BJ (cell line): Measurements from ENCODE around the gene KCNQ1. TPM values are rescaled to one million over a fixed set of nuclear protein-coding genes. Genes with fewer than 3 reads are reported as not detected.

Source experiments
- CTCF ChIA-PET: fragments of 350-600 bp; formaldehyde crosslinking; extraction: SDS; loops from one replicate; lab custom pipeline; 2021; ENCODE audit warnings: antibody characterized with exemption, inconsistent platforms; lab: Yijun Ruan, JAX
- POLR2A ChIA-PET: fragments of 300-600 bp; sonication (Branson Sonifier 250); formaldehyde crosslinking; extraction: SDS; loops from one replicate; lab custom pipeline; 2021; ENCODE audit warnings: antibody characterized with exemption; lab: Charles Lee
- DNase-seq: peaks from one replicate; pipeline ENCODE4 v3.0.0-alpha.2; 2011; ENCODE audit warnings: low read depth
- H3K27me3 ChIP-seq: 2 replicates; pipeline ENCODE4 v1.6.0; 2011; ENCODE audit warnings: low read length; ENCODE audit not compliant: control insufficient read depth, insufficient read depth
- H3K36me3 ChIP-seq: 2 replicates; pipeline ENCODE4 v1.5.1; 2011; ENCODE audit warnings: low read length; ENCODE audit not compliant: control insufficient read depth, insufficient read depth
- H3K4me3 ChIP-seq: 2 replicates; pipeline ENCODE4 v1.5.1; 2011; ENCODE audit warnings: low read depth, mild to moderate bottlenecking, control low read depth, low read length
- CTCF ChIP-seq: IDR thresholded peaks from 2 replicates; pipeline ENCODE4 v1.5.1; 2011; ENCODE audit warnings: low read depth, mild to moderate bottlenecking, control low read depth, inconsistent platforms, low read length, moderate library complexity; ENCODE audit not compliant: insufficient read depth
- polyA plus RNA-seq: library from polyadenylated mRNA; depleted of rRNA; stranded (reverse); fragments of >200 nt; gene quantifications from 2 replicates; pipeline ENCODE4 v1.2.3, GENCODE V29; 2011

The KCNQ1 gene
- polyA plus RNA-seq, 1 experiment: not detected

GRCh38 chr11:2806351-2807024 is 361.7 kb downstream of the KCNQ1 start:
- Histone ChIP-seq H3K36me3 (no peaks in the 10 kb centered on the region), H3K27me3 (peaks cover 36% of the 10 kb centered on the region), H3K4me3 (no peak overlapping the region)
- ChIA-PET POLR2A (no interaction called here), CTCF (no interaction called here)
- TF ChIP-seq CTCF: no peak
- DNase-seq: no peak

- Histone ChIP-seq H3K27me3 (peaks cover 36% of the 10 kb centered on the region), H3K4me3 (no peak overlapping the region), H3K36me3 (no peaks in the 10 kb centered on the region)
- no peak for TF ChIP-seq CTCF
- no peak for DNase-seq
- POLR2A ChIA-PET: no interaction called here
- CTCF ChIA-PET: no interaction called here
These were observed 362.3 kb downstream of the KCNQ1 start for GRCh38 chr11:2807025-2807681.

GRCh38 chr11:2807801-2808241 is 363.0 kb downstream of the KCNQ1 start:
- POLR2A ChIA-PET: no interaction called here

GRCh38 chr11:2808850-2809846 is 364.3 kb downstream of the KCNQ1 start:
- POLR2A ChIA-PET: no interaction called here
- TF ChIP-seq CTCF: no peak
- Histone ChIP-seq H3K4me3 (no peak overlapping the region), H3K27me3 (peaks cover 36% of the 10 kb centered on the region), H3K36me3 (no peaks in the 10 kb centered on the region)
- CTCF ChIA-PET: no interaction called here
- DNase-seq: no peak

More at GRCh38 chr11:2807801-2808241, 363.0 kb downstream of the KCNQ1 start:
- no peak overlapping the region for H3K4me3 ChIP-seq
- DNase-seq: no peak
- CTCF ChIA-PET: no interaction called here
- peaks cover 36% of the 10 kb centered on the region for H3K27me3 ChIP-seq
- no peaks in the 10 kb centered on the region for H3K36me3 ChIP-seq
- no peak for TF ChIP-seq CTCF

- CTCF ChIA-PET: no interaction called here
- no peak for DNase-seq
- Histone ChIP-seq H3K4me3 (no peak overlapping the region), H3K36me3 (no peaks in the 10 kb centered on the region), H3K27me3 (peaks cover 38% of the 10 kb centered on the region)
- no peak for TF ChIP-seq CTCF
- POLR2A ChIA-PET: no interaction called here
These were observed 365.0 kb downstream of the KCNQ1 start for GRCh38 chr11:2809854-2810253.
